BLaER1 treated with 17β-estradiol and CSF1 and Interleukin-3, amounts not matched to agents 10 nM and 100 nM (cell line): ENCODE measurements around the gene ANKRD39.
"Not testable (repeated sequence)": the region's sequence is repeated elsewhere in the genome, so short reads cannot be mapped to it uniquely, and the experiment has no call there.

Experiments
- H3K27ac ChIP-seq, 11 experiments: shearing (Covaris generic); formaldehyde crosslinking; 2 replicates each; pipeline ENCODE4 v1.8.1; 2022
- H3K27me3 ChIP-seq, 11 experiments: shearing (Covaris generic); formaldehyde crosslinking; 2 replicates each; pipeline ENCODE4 v1.8.1; 2022
- H3K36me3 ChIP-seq, 11 experiments: shearing (Covaris generic); formaldehyde crosslinking; 2 replicates each; pipeline ENCODE4 v1.8.1; 2022
- H3K4me1 ChIP-seq, 10 experiments: shearing (Covaris generic); formaldehyde crosslinking; 2 replicates each; pipeline ENCODE4 v1.8.1; 2022
- H3K4me2 ChIP-seq, 11 experiments: shearing (Covaris generic); formaldehyde crosslinking; 2 replicates each; pipeline ENCODE4 v1.8.1; 2022
- H3K4me3 ChIP-seq, 10 experiments: shearing (Covaris generic); formaldehyde crosslinking; 2 replicates each; pipeline ENCODE4 v1.8.1; 2022
- H3K9ac ChIP-seq, 11 experiments: shearing (Covaris generic); formaldehyde crosslinking; 2 replicates each; pipeline ENCODE4 v1.8.1; 2022
- H3K9me3 ChIP-seq, 11 experiments: shearing (Covaris generic); formaldehyde crosslinking; replicated peaks in 1 of 11; 2 replicates each; pipeline ENCODE4 v1.8.1; 2022
- H4K20me1 ChIP-seq, 11 experiments: shearing (Covaris generic); formaldehyde crosslinking; 2 replicates each; pipeline ENCODE4 v1.8.1; 2022
- Cebpa-rat ChIP-seq, 11 experiments: shearing (Covaris generic); IDR thresholded peaks; 2 replicates each; pipeline ENCODE4 v1.8.1; 2022

ANKRD39 gene

GRCh38 chr2:96866986-96867755 lies 9.4 kb upstream of the ANKRD39 start:
- H3K9ac ChIP-seq, result peak overlapping the region; percentile 90 to 99 (median 93); a peak in 21 of 22 replicates
- H3K27ac ChIP-seq, result peak overlapping the region in 10 of 11 experiments; percentile 89 to 99 (median 96); a peak in 20 of 22 replicates
- H3K27me3 ChIP-seq, result peaks cover 0 to 19% (median 0%) of the 10 kb centered on the region in 11 experiments; a peak in 8 of 22 replicates
- H3K36me3 ChIP-seq, result peaks cover 29 to 53% (median 41%) of the 10 kb centered on the region in 11 experiments
- no peak for TF ChIP-seq Cebpa-rat (IDR thresholded peaks at IDR 0.05)
- peaks cover 67 to 75% (median 69%) of the 10 kb centered on the region in 10 experiments for H3K4me1 ChIP-seq
- H3K4me2 ChIP-seq, result peak overlapping the region; percentile 89 to 100 (median 99)
- no peaks in the 10 kb centered on the region for H3K9me3 ChIP-seq
- H3K4me3 ChIP-seq, result peak overlapping the region; percentile 73 to 96 (median 92)
- H4K20me1 ChIP-seq, result peaks cover 33 to 66% (median 49%) of the 10 kb centered on the region in 11 experiments; a peak in 21 of 22 replicates

GRCh38 chr2:96866586-96866985 lies 8.8 kb upstream of the ANKRD39 start:
- H3K27ac ChIP-seq, result peak overlapping the region in 8 of 11 experiments; percentile 95 to 99 (median 96); a peak in 16 of 22 replicates
- peak overlapping the region; percentile 73 to 96 (median 92); a peak in 19 of 20 replicates for H3K4me3 ChIP-seq
- peak overlapping the region; percentile 89 to 100 (median 99) for H3K4me2 ChIP-seq

GRCh38 chr2:96866149-96866548 lies 8.3 kb upstream of the ANKRD39 start:
- peaks cover 76 to 84% (median 79%) of the 10 kb centered on the region in 10 experiments for H3K4me1 ChIP-seq
- H3K4me3 ChIP-seq, result peak overlapping the region in 9 of 10 experiments; percentile 83 to 96 (median 93); a peak in 18 of 20 replicates
- no peak for TF ChIP-seq Cebpa-rat (IDR thresholded peaks at IDR 0.05)
- peaks cover 38 to 75% (median 55%) of the 10 kb centered on the region in 11 experiments; a peak in 21 of 22 replicates for H4K20me1 ChIP-seq
- H3K27ac ChIP-seq, result peak overlapping the region in 8 of 11 experiments; percentile 95 to 99 (median 96); a peak in 13 of 22 replicates
- H3K9me3 ChIP-seq, result no peaks in the 10 kb centered on the region
- H3K27me3 ChIP-seq, result peaks cover 0 to 18% (median 0%) of the 10 kb centered on the region in 11 experiments; a peak in 8 of 22 replicates
- H3K9ac ChIP-seq, result peak overlapping the region in 10 of 11 experiments; percentile 90 to 99 (median 94); a peak in 19 of 22 replicates
- peak overlapping the region; percentile 89 to 100 (median 99) for H3K4me2 ChIP-seq
- peaks cover 32 to 60% (median 47%) of the 10 kb centered on the region in 11 experiments for H3K36me3 ChIP-seq

More at GRCh38 chr2:96866586-96866985, 8.8 kb upstream of the ANKRD39 start:
- Histone ChIP-seq H4K20me1 (peaks cover 35 to 72% (median 51%) of the 10 kb centered on the region in 11 experiments; a peak in 21 of 22 replicates), H3K27me3 (peaks cover 0 to 19% (median 0%) of the 10 kb centered on the region in 11 experiments; a peak in 8 of 22 replicates), H3K9ac (peak overlapping the region in 10 of 11 experiments; percentile 90 to 99 (median 94); a peak in 20 of 22 replicates), H3K36me3 (peaks cover 29 to 56% (median 43%) of the 10 kb centered on the region in 11 experiments), H3K9me3 (no peaks in the 10 kb centered on the region), H3K4me1 (peaks cover 73 to 81% (median 75%) of the 10 kb centered on the region in 10 experiments)
- TF ChIP-seq Cebpa-rat (IDR thresholded peaks at IDR 0.05), result no peak

GRCh38 chr2:96865654-96866053 lies 7.8 kb upstream of the ANKRD39 start:
- H3K9ac ChIP-seq, result peak overlapping the region in 8 of 11 experiments; percentile 90 to 99 (median 97); a peak in 15 of 22 replicates
- H3K4me2 ChIP-seq, result peak overlapping the region; percentile 89 to 100 (median 99)
- peak overlapping the region in 8 of 10 experiments; percentile 86 to 96 (median 93); a peak in 15 of 20 replicates for H3K4me3 ChIP-seq
- no peaks in the 10 kb centered on the region for H3K9me3 ChIP-seq
- no peak for TF ChIP-seq Cebpa-rat (IDR thresholded peaks at IDR 0.05)
- peaks cover 37 to 65% (median 52%) of the 10 kb centered on the region in 11 experiments for H3K36me3 ChIP-seq
- H3K27me3 ChIP-seq, result peaks cover 0 to 13% (median 0%) of the 10 kb centered on the region in 11 experiments; a peak in 8 of 22 replicates
- H3K4me1 ChIP-seq, result peaks cover 76 to 84% (median 80%) of the 10 kb centered on the region in 10 experiments
- H4K20me1 ChIP-seq, result peaks cover 43 to 75% (median 60%) of the 10 kb centered on the region in 11 experiments; a peak in 21 of 22 replicates
- H3K27ac ChIP-seq, result peak overlapping the region in 6 of 11 experiments; percentile 95 to 99 (median 96); a peak in 12 of 22 replicates

GRCh38 chr2:96864343-96865091 lies 6.7 kb upstream of the ANKRD39 start:
- no peaks in the 10 kb centered on the region for H3K9me3 ChIP-seq
- H3K9ac ChIP-seq, result peak overlapping the region in 8 of 11 experiments; percentile 25 to 99 (median 97); a peak in 14 of 22 replicates
- H4K20me1 ChIP-seq, result peaks cover 45 to 81% (median 67%) of the 10 kb centered on the region in 11 experiments; a peak in 21 of 22 replicates
- peak overlapping the region in 7 of 10 experiments; percentile 18 to 95 (median 93); a peak in 11 of 20 replicates for H3K4me3 ChIP-seq
- H3K4me2 ChIP-seq, result peak overlapping the region; percentile 89 to 100 (median 99)
- H3K27ac ChIP-seq, result peak overlapping the region in 6 of 11 experiments; percentile 74 to 99 (median 96); a peak in 11 of 22 replicates
- peaks cover 44 to 73% (median 60%) of the 10 kb centered on the region in 11 experiments for H3K36me3 ChIP-seq
- peaks cover 81 to 87% (median 84%) of the 10 kb centered on the region in 10 experiments for H3K4me1 ChIP-seq
- H3K27me3 ChIP-seq, result peaks cover 0 to 1% (median 0%) of the 10 kb centered on the region in 11 experiments; a peak in 2 of 22 replicates
- no peak for TF ChIP-seq Cebpa-rat (IDR thresholded peaks at IDR 0.05)

- no peak for TF ChIP-seq Cebpa-rat (IDR thresholded peaks at IDR 0.05)
- Histone ChIP-seq H4K20me1 (peaks cover 45 to 88% (median 74%) of the 10 kb centered on the region in 11 experiments; a peak in 21 of 22 replicates), H3K4me2 (peak overlapping the region; percentile 55 to 100 (median 99)), H3K9me3 (no peaks in the 10 kb centered on the region), H3K4me3 (peak overlapping the region in 7 of 10 experiments; percentile 23 to 95 (median 93); a peak in 12 of 20 replicates), H3K9ac (peak overlapping the region in 8 of 11 experiments; percentile 25 to 99 (median 94); a peak in 16 of 22 replicates), H3K36me3 (peaks cover 44 to 73% (median 60%) of the 10 kb centered on the region in 11 experiments), H3K27me3 (no peaks in the 10 kb centered on the region), H3K27ac (peak overlapping the region in 8 of 11 experiments; percentile 64 to 99 (median 85); a peak in 16 of 22 replicates), H3K4me1 (peaks cover 85 to 95% (median 91%) of the 10 kb centered on the region in 10 experiments)
Measured at GRCh38 chr2:96863575-96864342, 5.9 kb upstream of the ANKRD39 start.

GRCh38 chr2:96863056-96863455 lies 5.2 kb upstream of the ANKRD39 start:
- not testable (repeated sequence) for H3K27me3 ChIP-seq, H3K9me3 ChIP-seq
- H3K4me1 ChIP-seq, result peaks cover 85 to 99% (median 95%) of the 10 kb centered on the region in 10 experiments
- peak overlapping the region in 8 of 11 experiments; percentile 25 to 99 (median 94); a peak in 16 of 22 replicates for H3K9ac ChIP-seq
- peaks cover 44 to 73% (median 60%) of the 10 kb centered on the region in 11 experiments for H3K36me3 ChIP-seq
- H3K4me2 ChIP-seq, result peak overlapping the region; percentile 55 to 100 (median 99)
- peak overlapping the region in 8 of 11 experiments; percentile 64 to 99 (median 85); a peak in 17 of 22 replicates for H3K27ac ChIP-seq
- H3K4me3 ChIP-seq, result peak overlapping the region in 7 of 10 experiments; percentile 23 to 94 (median 51); a peak in 12 of 20 replicates
- peaks cover 45 to 90% (median 76%) of the 10 kb centered on the region in 11 experiments; a peak in 21 of 22 replicates for H4K20me1 ChIP-seq
- peak in 8 of 11 experiments; percentile 36 to 82 (median 65); a peak in 14 of 22 replicates for TF ChIP-seq Cebpa-rat (IDR thresholded peaks at IDR 0.05)
